Natural killer cell (primary cell): ENCODE data around the gene C4orf50. TPM values are rescaled to one million over a fixed set of nuclear protein-coding genes. Genes with fewer than 3 reads are reported as not detected.

ENCODE experiments used
- ATAC-seq, 3 donors: fragments of 150-1000 bp in 2 of 3; fragments of 200-7000 bp in 1 of 3; cut with Tn5 transposase; 1 replicate in 1 of 3; 2 replicates in 2 of 3; pipeline ENCODE4 v1.10.0; 2021; ENCODE audit warnings: mild to moderate bottlenecking in 2 of 3, moderate library complexity in 2 of 3
- DNase-seq, 2 donors: peaks; one replicate each; pipeline versions ENCODE4 v3.0.0 to v3.0.0-alpha.2; 2013 to 2021; ENCODE audit warnings: mixed read lengths in 1 of 2
- H3K27ac ChIP-seq: one replicate; pipeline ENCODE4 v1.5.1; 2013; ENCODE audit warnings: mild to moderate bottlenecking, low read length
- H3K27me3 ChIP-seq: one replicate; pipeline ENCODE4 v1.6.1; 2013; ENCODE audit warnings: low read length; ENCODE audit not compliant: control insufficient read depth, insufficient read depth
- H3K36me3 ChIP-seq: one replicate; pipeline ENCODE4 v1.6.1; 2013; ENCODE audit warnings: low read length; ENCODE audit not compliant: control insufficient read depth, insufficient read depth
- H3K4me1 ChIP-seq: one replicate; pipeline ENCODE4 v1.6.1; 2013; ENCODE audit warnings: low read length; ENCODE audit not compliant: control insufficient read depth, insufficient read depth
- H3K4me3 ChIP-seq: one replicate; pipeline ENCODE4 v1.5.1; 2013; ENCODE audit warnings: low read length
- H3K9me3 ChIP-seq: one replicate; pipeline ENCODE4 v1.6.1; 2013; ENCODE audit warnings: low read length; ENCODE audit not compliant: control insufficient read depth, insufficient read depth
- H3K27ac Mint-ChIP-seq, 2 donors: one replicate each; pipeline ENCODE4 v1.8.0; 2022; ENCODE audit warnings: mild to moderate bottlenecking in 2 of 2, mixed read lengths in 2 of 2, moderate library complexity in 1 of 2
- H3K27me3 Mint-ChIP-seq, 2 donors: one replicate each; pipeline ENCODE4 v1.8.0; 2022; ENCODE audit warnings: low read depth in 2 of 2, mixed read lengths in 2 of 2
- H3K36me3 Mint-ChIP-seq: one replicate; pipeline ENCODE4 v1.8.0; 2022; ENCODE audit warnings: mixed read lengths
- H3K4me1 Mint-ChIP-seq, 2 donors: one replicate each; pipeline ENCODE4 v1.8.0; 2022; ENCODE audit warnings: mixed read lengths in 2 of 2
- H3K4me3 Mint-ChIP-seq: one replicate; pipeline ENCODE4 v1.8.0; 2022; ENCODE audit warnings: mild to moderate bottlenecking, moderate library complexity, mixed read lengths
- H3K9me3 Mint-ChIP-seq, 2 donors: one replicate each; pipeline ENCODE4 v1.8.0; 2022; ENCODE audit warnings: mixed read lengths in 2 of 2
- WGBS: methylation state at CpG from one replicate; pipeline ENCODE4 v1.1.7; 2013; ENCODE audit warnings: missing lambda C conversion rate; ENCODE audit not compliant: insufficient coverage; 5-methylcytosine and 5-hydroxymethylcytosine counted together
- intact Hi-C: fragments of 100-400 bp; cut with micrococcal nuclease; formaldehyde crosslinking; loops from one replicate; pipeline ENCODE4 v1.14.2; 2022
- total RNA-seq, 4 donors: library from RNA; stranded (reverse); fragments of 120-200 nt in 1 of 4; gene quantifications; one replicate each; pipeline versions ENCODE4 v1.2.3 to v1.2.4, GENCODE V29; 2013 to 2022
- TF ChIP-seq, protein P1 (sequence below): fragments of 200-600 bp; IDR thresholded peaks from one replicate; pipeline ENCODE4 v1.8.0; 2022; ENCODE audit warnings: antibody characterized with exemption

C4orf50 gene
- total RNA-seq, 3 donors from 2014 or later (not counting 1 experiment from before 2014, with no cell fraction given) = 0.63 to 2.7 (median 1.8) TPM

GRCh38 chr4:5957076-5957475 lies 61.2 kb downstream of the C4orf50 start:
- no peak overlapping the region for H3K27ac ChIP-seq
- Mint-ChIP-seq H3K9me3 (no peaks in the 10 kb centered on the region), H3K4me1 (no peaks in the 10 kb centered on the region), H3K27ac (no peak overlapping the region), H3K4me3 (no peak overlapping the region), H3K27me3 (peaks cover 0 to 2% of the 10 kb centered on the region in 2 donors), H3K36me3 (no peaks in the 10 kb centered on the region)
- DNase-seq (no peak), ATAC-seq (no peak)
- TF ChIP-seq, protein P1, sequence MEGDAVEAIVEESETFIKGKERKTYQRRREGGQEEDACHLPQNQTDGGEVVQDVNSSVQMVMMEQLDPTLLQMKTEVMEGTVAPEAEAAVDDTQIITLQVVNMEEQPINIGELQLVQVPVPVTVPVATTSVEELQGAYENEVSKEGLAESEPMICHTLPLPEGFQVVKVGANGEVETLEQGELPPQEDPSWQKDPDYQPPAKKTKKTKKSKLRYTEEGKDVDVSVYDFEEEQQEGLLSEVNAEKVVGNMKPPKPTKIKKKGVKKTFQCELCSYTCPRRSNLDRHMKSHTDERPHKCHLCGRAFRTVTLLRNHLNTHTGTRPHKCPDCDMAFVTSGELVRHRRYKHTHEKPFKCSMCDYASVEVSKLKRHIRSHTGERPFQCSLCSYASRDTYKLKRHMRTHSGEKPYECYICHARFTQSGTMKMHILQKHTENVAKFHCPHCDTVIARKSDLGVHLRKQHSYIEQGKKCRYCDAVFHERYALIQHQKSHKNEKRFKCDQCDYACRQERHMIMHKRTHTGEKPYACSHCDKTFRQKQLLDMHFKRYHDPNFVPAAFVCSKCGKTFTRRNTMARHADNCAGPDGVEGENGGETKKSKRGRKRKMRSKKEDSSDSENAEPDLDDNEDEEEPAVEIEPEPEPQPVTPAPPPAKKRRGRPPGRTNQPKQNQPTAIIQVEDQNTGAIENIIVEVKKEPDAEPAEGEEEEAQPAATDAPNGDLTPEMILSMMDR = no peak
- intact Hi-C loops = no loop called here
- H3K4me1 ChIP-seq = no peaks in the 10 kb centered on the region
- no peaks in the 10 kb centered on the region for H3K36me3 ChIP-seq
- no peaks in the 10 kb centered on the region for H3K27me3 ChIP-seq
- 82% methylated on average over 16 of the region's 16 CpGs for WGBS
- no peak overlapping the region for H3K4me3 ChIP-seq
- no peaks in the 10 kb centered on the region for H3K9me3 ChIP-seq

- no peaks in the 10 kb centered on the region for H3K9me3 ChIP-seq
- H3K4me1 ChIP-seq = no peaks in the 10 kb centered on the region
- Mint-ChIP-seq H3K36me3 (no peaks in the 10 kb centered on the region), H3K9me3 (no peaks in the 10 kb centered on the region), H3K4me3 (no peak overlapping the region), H3K27ac (no peak overlapping the region), H3K27me3 (peaks cover 3 to 8% of the 10 kb centered on the region in 2 donors), H3K4me1 (no peaks in the 10 kb centered on the region)
- no peak overlapping the region for H3K4me3 ChIP-seq
- no peak for DNase-seq
- TF ChIP-seq, protein P1 = no peak
- ATAC-seq = no peak
- no peaks in the 10 kb centered on the region for H3K27me3 ChIP-seq
- intact Hi-C loops = no loop called here
- WGBS = 37% methylated on average over 16 of the region's 16 CpGs
- H3K36me3 ChIP-seq = no peaks in the 10 kb centered on the region
- no peak overlapping the region for H3K27ac ChIP-seq
Measured at GRCh38 chr4:5956285-5957021, 61.8 kb downstream of the C4orf50 start.

DNA sequence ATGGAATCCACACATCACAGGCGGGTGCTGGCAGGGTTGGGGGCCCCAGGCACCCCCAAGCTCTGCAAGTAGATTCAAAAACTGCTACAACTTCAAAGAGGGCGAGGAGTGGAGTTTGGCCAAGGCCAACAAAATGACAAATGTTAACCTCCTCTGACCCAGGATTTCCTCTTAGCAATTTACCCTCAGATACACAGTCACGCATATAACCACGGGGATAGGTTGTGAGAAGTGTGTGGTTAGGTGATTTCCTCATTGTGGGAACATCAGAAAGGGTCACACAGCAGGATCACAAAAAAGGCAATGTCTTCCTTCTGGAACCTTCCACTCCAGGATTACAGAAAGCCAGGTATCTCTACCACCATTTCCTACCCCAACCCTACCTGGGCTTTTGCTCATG lies 62.4 kb downstream of the C4orf50 start:
- no peaks in the 10 kb centered on the region for H3K9me3 Mint-ChIP-seq
- Histone ChIP-seq H3K9me3 (no peaks in the 10 kb centered on the region), H3K27me3 (no peaks in the 10 kb centered on the region), H3K4me1 (no peaks in the 10 kb centered on the region), H3K4me3 (no peak overlapping the region), H3K27ac (no peak overlapping the region), H3K36me3 (no peaks in the 10 kb centered on the region)
- no peak overlapping the region for H3K27ac Mint-ChIP-seq
- TF ChIP-seq, protein P1 = no peak
- no peaks in the 10 kb centered on the region for H3K36me3 Mint-ChIP-seq
- no peaks in the 10 kb centered on the region for H3K4me1 Mint-ChIP-seq
- intact Hi-C loops = no loop called here
- peaks cover 3 to 12% of the 10 kb centered on the region in 2 donors for H3K27me3 Mint-ChIP-seq
- DNase-seq (no peak), ATAC-seq (no peak)
- 48% methylated on average over 2 of the region's 4 CpGs for WGBS
- H3K4me3 Mint-ChIP-seq = no peak overlapping the region
